ENCODE measurements around the gene CREB5. TPM values are rescaled to one million over a fixed set of nuclear protein-coding genes. Genes with fewer than 3 reads are reported as not detected.
A peak's percentile ranks its signal among the peaks of the same experiment; 100 is the strongest.

Gene CREB5
- total RNA-seq, 1 experiment from 2014 or later: 40.5 TPM

- peak; percentile 76 for DNase-seq (ENCODE audit: unreplicated experiment)
- H3K27ac Mint-ChIP-seq (ENCODE audit: low read depth, unreplicated experiment): peak overlapping the region; percentile 47
- BruUV-seq (replicated peaks): no TSS peak
- ChIA-PET POLR2A (interaction anchor here (0.8 to 1.6 kb wide), 3 partner anchors 13 to 700 kb away, joined by 3 to 5 read pairs (median 3); no protein-coding TSS in a partner anchor), CTCF (interaction anchor here (0.6 to 0.7 kb wide), 2 partner anchors 10 to 16 kb away, joined by 3 read pairs; no protein-coding TSS in a partner anchor)
- H3K36me3 Mint-ChIP-seq (ENCODE audit: insufficient read depth, unreplicated experiment): peaks cover 5% of the 10 kb centered on the region
- H3K4me3 Mint-ChIP-seq (ENCODE audit: unreplicated experiment): peak overlapping the region; percentile 45
- H3K9me3 Mint-ChIP-seq (ENCODE audit: unreplicated experiment): no peaks in the 10 kb centered on the region
- intact Hi-C loops (cut with micrococcal nuclease): loop anchor here (5.0 kb wide), 5 partner anchors 59 to 301 kb away; no protein-coding TSS in a partner anchor
- no peaks in the 10 kb centered on the region for H3K27me3 Mint-ChIP-seq (ENCODE audit: insufficient read depth, unreplicated experiment)
- H3K4me1 Mint-ChIP-seq (ENCODE audit: insufficient read depth, unreplicated experiment): peaks cover 9% of the 10 kb centered on the region
- TF ChIP-seq CTCF (IDR thresholded peaks at IDR 0.05; ENCODE audit: unreplicated experiment): no peak
Measured at GRCh38 chr7:28688651-28689050, 276.3 kb downstream of the CREB5 start.

GRCh38 chr7:28695300-28696295, 283.3 kb downstream of the CREB5 start:
- POLR2A ChIA-PET: interaction anchor here (1.1 to 1.3 kb wide), 3 partner anchors 10 to 89 kb away, joined by 3 to 4 read pairs (median 3); no protein-coding TSS in a partner anchor
- H3K36me3 Mint-ChIP-seq (ENCODE audit: insufficient read depth, unreplicated experiment): peaks cover 5% of the 10 kb centered on the region

GRCh38 chr7:28697913-28698563, 285.7 kb downstream of the CREB5 start:
- ChIA-PET POLR2A (interaction anchor here (1.6 kb wide), 1 partner anchor 11 kb away, joined by 4 read pairs; no protein-coding TSS in a partner anchor), CTCF (interaction anchor here (0.7 kb wide), 1 partner anchor 177 kb away, joined by 4 read pairs; no protein-coding TSS in a partner anchor)
- Mint-ChIP-seq H3K36me3 (ENCODE audit: insufficient read depth, unreplicated experiment) (no peaks in the 10 kb centered on the region), H3K27me3 (ENCODE audit: insufficient read depth, unreplicated experiment) (no peaks in the 10 kb centered on the region), H3K4me3 (ENCODE audit: unreplicated experiment) (no peak overlapping the region), H3K27ac (ENCODE audit: low read depth, unreplicated experiment) (no peak overlapping the region), H3K9me3 (ENCODE audit: unreplicated experiment) (no peaks in the 10 kb centered on the region), H3K4me1 (ENCODE audit: insufficient read depth, unreplicated experiment) (no peaks in the 10 kb centered on the region)
- TF ChIP-seq CTCF (IDR thresholded peaks at IDR 0.05; ENCODE audit: unreplicated experiment): no peak
- no TSS peak for BruUV-seq (replicated peaks)
- DNase-seq (ENCODE audit: unreplicated experiment): no peak
- intact Hi-C loops (cut with micrococcal nuclease): no loop called here

More at GRCh38 chr7:28695300-28696295, 283.3 kb downstream of the CREB5 start:
- H3K9me3 Mint-ChIP-seq (ENCODE audit: unreplicated experiment): no peaks in the 10 kb centered on the region
- H3K27me3 Mint-ChIP-seq (ENCODE audit: insufficient read depth, unreplicated experiment): no peaks in the 10 kb centered on the region
- intact Hi-C loops (cut with micrococcal nuclease): no loop called here
- CTCF ChIA-PET: no interaction called here
- H3K4me3 Mint-ChIP-seq (ENCODE audit: unreplicated experiment): no peak overlapping the region
- no TSS peak for BruUV-seq (replicated peaks)
- no peak overlapping the region for H3K27ac Mint-ChIP-seq (ENCODE audit: low read depth, unreplicated experiment)
- no peaks in the 10 kb centered on the region for H3K4me1 Mint-ChIP-seq (ENCODE audit: insufficient read depth, unreplicated experiment)
- no peak for TF ChIP-seq CTCF (IDR thresholded peaks at IDR 0.05; ENCODE audit: unreplicated experiment)
- no peak for DNase-seq (ENCODE audit: unreplicated experiment)

GRCh38 chr7:28698840-28699239, 286.5 kb downstream of the CREB5 start:
- Mint-ChIP-seq H3K36me3 (ENCODE audit: insufficient read depth, unreplicated experiment) (no peaks in the 10 kb centered on the region), H3K9me3 (ENCODE audit: unreplicated experiment) (no peaks in the 10 kb centered on the region), H3K27me3 (ENCODE audit: insufficient read depth, unreplicated experiment) (no peaks in the 10 kb centered on the region), H3K4me1 (ENCODE audit: insufficient read depth, unreplicated experiment) (no peaks in the 10 kb centered on the region), H3K4me3 (ENCODE audit: unreplicated experiment) (no peak overlapping the region), H3K27ac (ENCODE audit: low read depth, unreplicated experiment) (no peak overlapping the region)
- TF ChIP-seq CTCF (IDR thresholded peaks at IDR 0.05; ENCODE audit: unreplicated experiment): no peak
- ChIA-PET CTCF (no interaction called here), POLR2A (no interaction called here)
- DNase-seq (ENCODE audit: unreplicated experiment): no peak
- no TSS peak for BruUV-seq (replicated peaks)
- intact Hi-C loops (cut with micrococcal nuclease): no loop called here
